Muscle layer of colon (tissue), 2 donors: ENCODE data around the gene HUNK.

Experiments used
- H3K27ac ChIP-seq: one replicate; pipeline ENCODE4 v1.7.0; 2013; ENCODE audit warnings: low read depth, mild to moderate bottlenecking, low read length, moderate library complexity
- H3K27me3 ChIP-seq, 2 donors: one replicate each; pipeline ENCODE4 v1.7.0; 2013; ENCODE audit warnings: low read length in 2 of 2, mild to moderate bottlenecking in 2 of 2; ENCODE audit not compliant: insufficient read depth in 2 of 2, control insufficient read depth in 1 of 2
- H3K36me3 ChIP-seq: one replicate; pipeline ENCODE4 v1.7.0; 2013; ENCODE audit warnings: mild to moderate bottlenecking, low read length; ENCODE audit not compliant: insufficient read depth
- H3K4me1 ChIP-seq: one replicate; pipeline ENCODE4 v1.7.0; 2013; ENCODE audit warnings: mild to moderate bottlenecking, low read length; ENCODE audit not compliant: insufficient read depth
- H3K4me3 ChIP-seq, 2 donors: one replicate each; pipeline ENCODE4 v1.7.0; 2013; ENCODE audit warnings: low read length in 2 of 2, low read depth in 1 of 2, mild to moderate bottlenecking in 1 of 2, moderate library complexity in 1 of 2
- H3K9ac ChIP-seq: one replicate; pipeline ENCODE4 v1.7.0; 2013; ENCODE audit warnings: low read length
- H3K9me3 ChIP-seq: one replicate; pipeline ENCODE4 v1.7.0; 2013; ENCODE audit warnings: mild to moderate bottlenecking, low read length
- donor health status: abdominal sarcoma.
- donor health status: Adenocarcinoma of cecum.

The HUNK gene

DNA sequence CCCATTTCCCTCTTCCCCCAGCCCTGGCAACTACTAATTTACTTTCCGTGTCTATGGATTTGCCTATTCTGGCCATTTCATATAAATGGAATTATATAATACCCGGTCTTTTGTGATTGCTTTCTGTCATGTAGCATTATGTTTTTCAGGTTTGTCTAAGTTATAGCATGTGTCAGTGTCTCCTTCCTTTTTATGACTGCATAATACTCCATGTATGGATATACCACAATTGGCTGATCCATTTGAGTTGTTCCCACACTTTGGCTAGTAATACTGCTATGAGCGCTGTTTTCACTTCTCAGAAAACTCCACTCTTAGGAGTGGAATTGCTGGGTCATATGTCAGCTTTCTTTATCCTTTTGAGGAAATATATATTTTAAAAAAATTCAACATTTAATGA is 53.7 kb downstream of the HUNK start:
- H3K4me1 ChIP-seq: no peaks in the 10 kb centered on the region
- no peak overlapping the region for H3K4me3 ChIP-seq
- H3K36me3 ChIP-seq: no peaks in the 10 kb centered on the region
- no peaks in the 10 kb centered on the region for H3K9me3 ChIP-seq
- no peak overlapping the region for H3K27ac ChIP-seq
- H3K9ac ChIP-seq: no peak overlapping the region
- H3K27me3 ChIP-seq: no peaks in the 10 kb centered on the region

GRCh38 chr21:31927689-31928353 is 55.0 kb downstream of the HUNK start:
- Histone ChIP-seq H3K9ac (no peak overlapping the region), H3K27me3 (no peaks in the 10 kb centered on the region), H3K4me3 (no peak overlapping the region), H3K27ac (no peak overlapping the region), H3K36me3 (no peaks in the 10 kb centered on the region), H3K9me3 (no peaks in the 10 kb centered on the region), H3K4me1 (no peaks in the 10 kb centered on the region)

DNA sequence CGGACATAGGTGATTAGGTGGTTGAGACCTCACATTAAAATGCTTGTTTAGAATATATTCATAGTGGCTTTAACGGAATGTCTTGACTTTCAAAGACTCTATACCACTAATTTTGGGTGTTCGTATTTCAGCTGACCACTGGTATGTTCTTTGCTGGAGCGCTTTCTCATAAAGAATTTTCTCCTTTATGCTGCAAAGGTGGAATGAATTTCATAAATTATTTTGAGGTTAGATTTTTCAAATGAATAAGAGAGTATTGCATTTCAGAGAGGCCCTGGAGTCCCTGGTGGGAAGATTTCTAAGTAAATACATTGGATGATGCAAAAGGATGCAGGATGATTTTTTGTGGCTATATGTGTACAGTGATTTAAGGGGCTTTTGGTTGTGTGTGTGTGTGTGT is 55.8 kb downstream of the HUNK start:
- Histone ChIP-seq H3K9me3 (no peaks in the 10 kb centered on the region), H3K9ac (no peak overlapping the region), H3K27me3 (no peaks in the 10 kb centered on the region), H3K4me3 (no peak overlapping the region), H3K27ac (no peak overlapping the region), H3K4me1 (no peaks in the 10 kb centered on the region), H3K36me3 (no peaks in the 10 kb centered on the region)

- Histone ChIP-seq H3K4me3 (no peak overlapping the region), H3K9ac (no peak overlapping the region), H3K27ac (no peak overlapping the region), H3K9me3 (no peaks in the 10 kb centered on the region), H3K36me3 (no peaks in the 10 kb centered on the region), H3K27me3 (no peaks in the 10 kb centered on the region), H3K4me1 (no peaks in the 10 kb centered on the region)
Measured at GRCh38 chr21:31929548-31929947, 56.7 kb downstream of the HUNK start.

- Histone ChIP-seq H3K4me3 (no peak overlapping the region), H3K27me3 (no peaks in the 10 kb centered on the region), H3K36me3 (no peaks in the 10 kb centered on the region), H3K9ac (no peak overlapping the region), H3K27ac (no peak overlapping the region), H3K4me1 (no peaks in the 10 kb centered on the region), H3K9me3 (no peaks in the 10 kb centered on the region)
Measured at GRCh38 chr21:31930001-31930400, 57.2 kb downstream of the HUNK start.

GRCh38 chr21:31931644-31932469 is 59.0 kb downstream of the HUNK start:
- no peaks in the 10 kb centered on the region for H3K36me3 ChIP-seq
- no peak overlapping the region for H3K4me3 ChIP-seq
- no peaks in the 10 kb centered on the region for H3K9me3 ChIP-seq
- H3K4me1 ChIP-seq: no peaks in the 10 kb centered on the region
- H3K27me3 ChIP-seq: no peaks in the 10 kb centered on the region
- H3K9ac ChIP-seq: no peak overlapping the region
- no peak overlapping the region for H3K27ac ChIP-seq

DNA sequence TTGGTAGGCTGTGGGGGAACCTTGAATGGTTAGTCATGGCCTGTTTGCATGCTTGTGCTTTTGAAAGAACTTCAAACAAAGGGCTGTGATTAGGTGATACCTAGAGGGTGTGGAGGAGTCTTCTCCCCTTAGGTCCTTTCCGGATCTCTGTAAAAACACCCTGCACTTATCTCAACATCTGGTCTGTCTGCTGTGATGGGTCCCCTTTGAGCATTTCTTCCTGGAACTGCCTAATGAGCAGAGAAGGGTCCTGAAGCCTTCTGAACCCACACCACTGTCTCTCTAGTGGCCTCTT is 59.6 kb downstream of the HUNK start:
- H3K4me1 ChIP-seq: no peaks in the 10 kb centered on the region

GRCh38 chr21:31937303-31937702 is 64.5 kb downstream of the HUNK start:
- no peaks in the 10 kb centered on the region for H3K4me1 ChIP-seq
- no peak overlapping the region for H3K27ac ChIP-seq
- H3K9me3 ChIP-seq: no peaks in the 10 kb centered on the region
- H3K27me3 ChIP-seq: no peaks in the 10 kb centered on the region
- H3K9ac ChIP-seq: no peak overlapping the region
- H3K36me3 ChIP-seq: no peaks in the 10 kb centered on the region
- no peak overlapping the region for H3K4me3 ChIP-seq

More for the DNA sequence above, 59.6 kb downstream of the HUNK start:
- no peak overlapping the region for H3K4me3 ChIP-seq
- no peaks in the 10 kb centered on the region for H3K36me3 ChIP-seq
- H3K9me3 ChIP-seq: no peaks in the 10 kb centered on the region
- H3K9ac ChIP-seq: no peak overlapping the region
- no peak overlapping the region for H3K27ac ChIP-seq
- H3K27me3 ChIP-seq: no peaks in the 10 kb centered on the region

DNA sequence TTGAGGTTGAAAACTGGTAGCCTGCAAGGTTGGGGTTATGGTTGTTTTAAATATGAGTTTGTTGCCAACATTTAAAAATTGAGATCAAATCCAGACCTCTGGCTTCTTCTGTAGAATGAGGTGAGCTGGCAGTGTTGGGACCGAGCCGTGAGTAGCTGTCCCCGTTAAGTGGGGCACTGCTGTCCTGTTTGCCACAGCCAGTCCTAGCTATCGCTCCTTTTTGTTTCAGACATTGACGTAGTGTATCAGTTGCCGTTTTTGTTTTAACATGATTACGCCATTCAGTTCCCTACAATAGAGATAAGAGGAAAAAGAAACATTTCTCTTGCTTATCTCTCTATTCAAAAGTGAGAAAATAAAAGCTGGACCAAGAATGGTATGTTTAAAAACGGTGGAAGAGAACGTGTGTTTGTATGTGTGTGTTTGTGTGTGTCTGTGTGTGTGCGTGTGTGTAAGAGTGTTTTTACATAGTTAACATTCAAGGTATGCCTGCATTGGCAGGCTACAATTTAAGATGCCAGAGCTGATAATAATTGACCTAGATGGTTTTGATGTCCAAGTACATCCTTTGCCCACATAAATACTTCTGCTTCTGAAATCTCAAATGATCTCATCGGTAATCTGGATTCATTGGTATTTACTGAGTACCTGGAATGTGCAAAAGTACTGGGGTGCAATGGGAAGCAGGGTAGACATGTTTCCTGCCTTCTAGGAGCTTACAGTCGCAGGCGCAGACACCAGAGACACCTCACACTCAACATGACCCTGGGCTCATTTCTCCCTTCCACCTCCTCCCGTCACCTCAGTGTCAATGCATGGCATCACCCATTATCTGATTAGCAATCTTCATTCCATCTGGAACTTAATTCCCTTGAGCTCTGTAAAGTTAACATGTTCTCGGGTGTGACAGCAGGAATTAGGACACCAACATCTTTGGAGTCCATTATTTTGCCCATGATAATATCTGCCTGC is 65.8 kb downstream of the HUNK start:
- no peak overlapping the region for H3K27ac ChIP-seq

DNA sequence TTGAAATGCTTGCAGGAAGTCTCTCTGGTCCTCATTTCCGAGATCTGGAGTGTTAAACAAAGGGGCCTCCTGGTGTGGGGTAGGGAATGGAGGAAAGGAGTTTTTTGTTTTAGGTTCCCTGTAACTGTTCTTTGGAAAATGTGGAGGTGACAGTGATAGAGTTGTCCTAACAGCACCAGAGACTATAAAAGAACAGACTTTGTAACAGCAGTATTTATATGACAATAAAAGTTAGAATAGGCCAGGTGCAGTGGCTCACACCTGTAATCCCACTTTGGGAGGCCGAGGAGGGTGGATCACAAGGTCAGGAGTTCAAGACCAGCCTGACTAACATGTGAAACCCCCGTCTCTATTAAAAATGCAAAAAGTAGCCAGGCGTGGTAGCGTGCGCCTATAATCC is 68.9 kb downstream of the HUNK start:
- Histone ChIP-seq H3K9ac (no peak overlapping the region), H3K36me3 (no peaks in the 10 kb centered on the region), H3K4me1 (no peaks in the 10 kb centered on the region), H3K4me3 (no peak overlapping the region), H3K9me3 (no peaks in the 10 kb centered on the region), H3K27me3 (no peaks in the 10 kb centered on the region), H3K27ac (no peak overlapping the region)

More for the DNA sequence above, 65.8 kb downstream of the HUNK start:
- no peaks in the 10 kb centered on the region for H3K9me3 ChIP-seq
- no peaks in the 10 kb centered on the region for H3K36me3 ChIP-seq
- no peaks in the 10 kb centered on the region for H3K27me3 ChIP-seq
- H3K4me1 ChIP-seq: no peaks in the 10 kb centered on the region
- no peak overlapping the region for H3K4me3 ChIP-seq
- H3K9ac ChIP-seq: no peak overlapping the region

GRCh38 chr21:31943561-31943960 is 70.7 kb downstream of the HUNK start:
- Histone ChIP-seq H3K27ac (no peak overlapping the region), H3K9me3 (no peaks in the 10 kb centered on the region), H3K9ac (no peak overlapping the region), H3K4me3 (no peak overlapping the region), H3K36me3 (no peaks in the 10 kb centered on the region), H3K4me1 (no peaks in the 10 kb centered on the region), H3K27me3 (no peaks in the 10 kb centered on the region)
